ENCODE measurements around the gene ADH4.
"Not testable (repeated sequence)": the region's sequence is repeated elsewhere in the genome, so short reads cannot be mapped to it uniquely, and the experiment has no call there.

Gene ADH4

GRCh38 chr4:99131378-99131777 lies 12.7 kb downstream of the ADH4 start:
- no peak for DNase-seq (ENCODE audit: low spot score)

GRCh38 chr4:99126376-99126775 lies 17.7 kb downstream of the ADH4 start:
- no peak for DNase-seq (ENCODE audit: low spot score)

- no peak for DNase-seq (ENCODE audit: low spot score)
These were observed 23.1 kb downstream of the ADH4 start for GRCh38 chr4:99121008-99121407.

- no peak for DNase-seq (ENCODE audit: low spot score)
These were observed 23.6 kb downstream of the ADH4 start for GRCh38 chr4:99120501-99120900.

- DNase-seq (ENCODE audit: low spot score) = peak; percentile 37
These were observed 26.0 kb downstream of the ADH4 start for GRCh38 chr4:99117876-99118693.

GRCh38 chr4:99117122-99117841 lies 26.8 kb downstream of the ADH4 start:
- DNase-seq (ENCODE audit: low spot score) = not testable (repeated sequence)

GRCh38 chr4:99109286-99109685 lies 34.8 kb downstream of the ADH4 start:
- not testable (repeated sequence) for DNase-seq (ENCODE audit: low spot score)

GRCh38 chr4:99104153-99104552 lies 39.9 kb downstream of the ADH4 start:
- no peak for DNase-seq (ENCODE audit: low spot score)

GRCh38 chr4:99103166-99103565 lies 40.9 kb downstream of the ADH4 start:
- no peak for DNase-seq (ENCODE audit: low spot score)

- DNase-seq (ENCODE audit: low spot score) = no peak
These were observed 41.5 kb downstream of the ADH4 start for GRCh38 chr4:99102634-99103033.

GRCh38 chr4:99100876-99101275 lies 43.2 kb downstream of the ADH4 start:
- DNase-seq (ENCODE audit: low spot score) = no peak

- DNase-seq (ENCODE audit: low spot score) = not testable (repeated sequence)
These were observed 44.3 kb downstream of the ADH4 start for GRCh38 chr4:99099814-99100213.

GRCh38 chr4:99099311-99099710 lies 44.8 kb downstream of the ADH4 start:
- DNase-seq (ENCODE audit: low spot score) = no peak

GRCh38 chr4:99091841-99092240 lies 52.3 kb downstream of the ADH4 start:
- not testable (repeated sequence) for DNase-seq (ENCODE audit: low spot score)

GRCh38 chr4:99091216-99091575 lies 52.9 kb downstream of the ADH4 start:
- DNase-seq (ENCODE audit: low spot score) = no peak

GRCh38 chr4:99090481-99091215 lies 53.4 kb downstream of the ADH4 start:
- no peak for DNase-seq (ENCODE audit: low spot score)

GRCh38 chr4:99088481-99089365 lies 55.4 kb downstream of the ADH4 start, which contains the start of gene ADH5:
Gene ADH5, minus strand, starts transcription at chr4:99088788. Its CDS starts 88 bp downstream, at chr4:99088700.
- DNase-seq (ENCODE audit: low spot score) = peak; percentile 87

GRCh38 chr4:99088023-99088449 lies 56.1 kb downstream of the ADH4 start:
- DNase-seq (ENCODE audit: low spot score) = peak; percentile 41

- no peak for DNase-seq (ENCODE audit: low spot score)
These were observed 59.5 kb downstream of the ADH4 start for GRCh38 chr4:99084595-99084994.

GRCh38 chr4:99082192-99082591 lies 61.9 kb downstream of the ADH4 start:
- DNase-seq (ENCODE audit: low spot score) = no peak

- not testable (repeated sequence) for DNase-seq (ENCODE audit: low spot score)
These were observed 63.2 kb downstream of the ADH4 start for GRCh38 chr4:99080869-99081268.

Data from LoVo (cell line).